CD14-positive monocyte (primary cell): ENCODE measurements around the gene SRCAP. TPM values are rescaled to one million over a fixed set of nuclear protein-coding genes. Genes with fewer than 3 reads are reported as not detected.
A peak's percentile ranks its signal among the peaks of the same experiment; 100 is the strongest.

Experiments used
- DNase-seq, 3 donors: peaks; one replicate each; pipeline ENCODE4 v3.0.0-alpha.2; 2011 to 2022
- H2AFZ ChIP-seq: 2 replicates; pipeline ENCODE4 v1.6.0; 2012; ENCODE audit warnings: mild to moderate bottlenecking, low read depth, low read length, inconsistent platforms; ENCODE audit not compliant: insufficient read depth, poor library complexity, severe bottlenecking
- H3K27ac ChIP-seq, 2 donors: 1 replicate in 1 of 2; 2 replicates in 1 of 2; pipeline ENCODE4 v1.5.1; 2012 to 2013; ENCODE audit warnings: low read length in 2 of 2, control low read depth in 1 of 2, inconsistent platforms in 1 of 2, low read depth in 1 of 2, mild to moderate bottlenecking in 1 of 2
- H3K27me3 ChIP-seq, 2 donors: one replicate each; pipeline versions ENCODE4 v1.6.0 to v1.6.1; 2011 to 2013; ENCODE audit warnings: low read length in 2 of 2; ENCODE audit not compliant: control insufficient read depth in 2 of 2, insufficient read depth in 2 of 2
- H3K36me3 ChIP-seq, 2 donors: replicated peaks in 1 of 2; 1 replicate in 1 of 2; 2 replicates in 1 of 2; pipeline versions ENCODE4 v1.5.1 to v1.6.1; 2012 to 2013; ENCODE audit warnings: low read length in 2 of 2, control low read depth in 1 of 2, inconsistent platforms in 1 of 2, mild to moderate bottlenecking in 1 of 2; ENCODE audit not compliant: insufficient read depth in 2 of 2, control insufficient read depth in 1 of 2
- H3K4me1 ChIP-seq, 2 donors: 1 replicate in 1 of 2; 2 replicates in 1 of 2; pipeline versions ENCODE4 v1.5.1 to v1.6.1; 2012 to 2013; ENCODE audit warnings: low read length in 2 of 2, control low read depth in 1 of 2, inconsistent platforms in 1 of 2, mild to moderate bottlenecking in 1 of 2, moderate library complexity in 1 of 2; ENCODE audit not compliant: insufficient read depth in 2 of 2, control insufficient read depth in 1 of 2
- H3K4me2 ChIP-seq: replicated peaks from 2 replicates; pipeline ENCODE3; 2012; ENCODE audit warnings: low read length, moderate library complexity, mild to moderate bottlenecking; ENCODE audit not compliant: poor library complexity, severe bottlenecking; ENCODE audit errors: extremely low read depth
- H3K4me3 ChIP-seq, 3 experiments: fragments of 200-600 bp in 1 of 3; sonication (generic) in 1 of 3; replicated peaks in 1 of 3; 1 replicate in 2 of 3; 2 replicates in 1 of 3; pipeline ENCODE4 v1.5.1; 2011 to 2013; ENCODE audit warnings: low read length in 3 of 3, mild to moderate bottlenecking in 3 of 3, control low read depth in 2 of 3, low read depth in 2 of 3, inconsistent platforms in 1 of 3, moderate library complexity in 1 of 3
- H3K79me2 ChIP-seq: 2 replicates; pipeline ENCODE4 v1.6.0; 2012; ENCODE audit warnings: mild to moderate bottlenecking, control low read depth, inconsistent platforms, low read length, moderate library complexity; ENCODE audit not compliant: insufficient read depth
- H3K9ac ChIP-seq: 2 replicates; pipeline ENCODE4 v1.6.0; 2017; ENCODE audit warnings: low read length, mild to moderate bottlenecking; ENCODE audit not compliant: insufficient read depth, poor library complexity, severe bottlenecking
- H3K9me3 ChIP-seq, 2 donors: replicated peaks in 1 of 2; 1 replicate in 1 of 2; 2 replicates in 1 of 2; pipeline versions ENCODE4 v1.5.1 to v1.6.1; 2012 to 2013; ENCODE audit warnings: low read length in 2 of 2, control low read depth in 1 of 2; ENCODE audit not compliant: control insufficient read depth in 1 of 2, insufficient read depth in 1 of 2
- H4K20me1 ChIP-seq: 2 replicates; pipeline ENCODE4 v1.6.0; 2012; ENCODE audit warnings: mild to moderate bottlenecking, low read length, control low read depth, moderate library complexity; ENCODE audit not compliant: insufficient read depth
- H3K27ac Mint-ChIP-seq, 7 donors: one replicate each; pipeline ENCODE4 v1.8.0; 2020; ENCODE audit warnings: mild to moderate bottlenecking in 7 of 7, mixed read lengths in 7 of 7, moderate library complexity in 6 of 7, inconsistent platforms in 2 of 7
- H3K27me3 Mint-ChIP-seq, 3 donors: one replicate each; pipeline ENCODE4 v1.8.0; 2021 to 2022; ENCODE audit warnings: low read depth in 3 of 3, mild to moderate bottlenecking in 3 of 3, mixed read lengths in 3 of 3, moderate library complexity in 3 of 3, inconsistent platforms in 1 of 3
- H3K36me3 Mint-ChIP-seq, 2 donors: one replicate each; pipeline ENCODE4 v1.8.0; 2020; ENCODE audit warnings: mixed read lengths in 2 of 2, inconsistent platforms in 1 of 2, mild to moderate bottlenecking in 1 of 2
- H3K4me1 Mint-ChIP-seq: one replicate; pipeline ENCODE4 v1.8.0; 2020; ENCODE audit warnings: mild to moderate bottlenecking, mixed read lengths
- H3K4me3 Mint-ChIP-seq, 2 donors: one replicate each; pipeline ENCODE4 v1.8.0; 2020; ENCODE audit warnings: mild to moderate bottlenecking in 2 of 2, mixed read lengths in 2 of 2, moderate library complexity in 1 of 2
- H3K9me3 Mint-ChIP-seq, 7 donors: one replicate each; pipeline ENCODE4 v1.8.0; 2020 to 2022; ENCODE audit warnings: mixed read lengths in 7 of 7, mild to moderate bottlenecking in 6 of 7, moderate library complexity in 6 of 7, inconsistent platforms in 2 of 7
- WGBS: methylation state at CpG from one replicate; pipeline ENCODE4 v1.1.5; 2013; ENCODE audit warnings: missing lambda C conversion rate; ENCODE audit not compliant: insufficient coverage; 5-methylcytosine and 5-hydroxymethylcytosine counted together
- intact Hi-C, 2 donors: fragments of 100-400 bp; cut with micrococcal nuclease; formaldehyde crosslinking; loops; one replicate each; pipeline versions ENCODE4 v1.15.0 to v1.15.1; 2023
- polyA plus RNA-seq, 3 donors: library from polyadenylated mRNA; depleted of rRNA in 1 of 3; unstranded in 2 of 3; stranded (reverse) in 1 of 3; fragments of 300-500 nt in 2 of 3; fragments of >200 nt in 1 of 3; fragmentation: Illumina TruSeq in 2 of 3; gene quantifications; 1 replicate in 2 of 3; 2 replicates in 1 of 3; pipeline ENCODE4 v1.2.3, GENCODE V29; 2012 to 2021
- TF ChIP-seq, protein P1 (sequence below): fragments of 200-600 bp; IDR thresholded peaks from one replicate; pipeline ENCODE4 v1.8.0; 2022; ENCODE audit warnings: antibody characterized with exemption, mild to moderate bottlenecking

The SRCAP gene
- polyA plus RNA-seq, 3 donors = 3.0 to 16.0 (median 6.3) TPM

DNA sequence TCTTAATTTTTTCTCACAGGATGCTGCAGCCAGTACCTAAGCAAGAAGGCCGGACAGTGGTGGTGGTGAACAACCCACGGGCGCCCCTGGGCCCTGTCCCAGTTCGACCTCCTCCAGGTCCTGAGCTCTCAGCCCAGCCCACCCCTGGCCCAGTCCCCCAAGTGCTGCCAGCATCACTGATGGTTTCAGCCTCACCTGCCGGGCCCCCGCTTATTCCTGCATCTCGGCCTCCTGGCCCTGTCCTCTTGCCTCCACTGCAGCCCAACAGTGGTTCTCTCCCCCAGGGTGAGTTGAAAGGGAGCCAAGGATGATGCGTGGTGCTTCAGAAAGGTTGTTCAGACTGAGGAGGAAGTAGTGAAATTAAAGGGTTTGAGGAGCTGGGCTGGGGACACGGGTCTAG, 21.7 kb downstream of the SRCAP start:
- WGBS = 100% methylated on average over 8 of the region's 9 CpGs
- no peak overlapping the region for H3K9ac ChIP-seq
- Mint-ChIP-seq H3K4me1 (peaks cover 43% of the 10 kb centered on the region), H3K36me3 (peaks cover 76 to 88% of the 10 kb centered on the region in 2 donors), H3K9me3 (peaks cover 0 to 5% (median 0%) of the 10 kb centered on the region in 7 donors), H3K27ac (peak overlapping the region in 4 of 7 donors; percentile 28 to 85 (median 69)), H3K27me3 (peaks cover 0 to 5% (median 4%) of the 10 kb centered on the region in 3 donors), H3K4me3 (no peak overlapping the region)
- peaks cover 38 to 41% of the 10 kb centered on the region in 2 donors for H3K4me1 ChIP-seq
- H3K27me3 ChIP-seq = no peaks in the 10 kb centered on the region
- intact Hi-C loops = loop anchor here in 1 of 2 donors (5.0 kb wide), 1 partner anchor 37 kb away; no protein-coding TSS in a partner anchor
- DNase-seq = no peak
- no peaks in the 10 kb centered on the region for H3K9me3 ChIP-seq
- no peak overlapping the region for H2AFZ ChIP-seq
- H3K4me3 ChIP-seq = no peak overlapping the region
- TF ChIP-seq, protein P1, sequence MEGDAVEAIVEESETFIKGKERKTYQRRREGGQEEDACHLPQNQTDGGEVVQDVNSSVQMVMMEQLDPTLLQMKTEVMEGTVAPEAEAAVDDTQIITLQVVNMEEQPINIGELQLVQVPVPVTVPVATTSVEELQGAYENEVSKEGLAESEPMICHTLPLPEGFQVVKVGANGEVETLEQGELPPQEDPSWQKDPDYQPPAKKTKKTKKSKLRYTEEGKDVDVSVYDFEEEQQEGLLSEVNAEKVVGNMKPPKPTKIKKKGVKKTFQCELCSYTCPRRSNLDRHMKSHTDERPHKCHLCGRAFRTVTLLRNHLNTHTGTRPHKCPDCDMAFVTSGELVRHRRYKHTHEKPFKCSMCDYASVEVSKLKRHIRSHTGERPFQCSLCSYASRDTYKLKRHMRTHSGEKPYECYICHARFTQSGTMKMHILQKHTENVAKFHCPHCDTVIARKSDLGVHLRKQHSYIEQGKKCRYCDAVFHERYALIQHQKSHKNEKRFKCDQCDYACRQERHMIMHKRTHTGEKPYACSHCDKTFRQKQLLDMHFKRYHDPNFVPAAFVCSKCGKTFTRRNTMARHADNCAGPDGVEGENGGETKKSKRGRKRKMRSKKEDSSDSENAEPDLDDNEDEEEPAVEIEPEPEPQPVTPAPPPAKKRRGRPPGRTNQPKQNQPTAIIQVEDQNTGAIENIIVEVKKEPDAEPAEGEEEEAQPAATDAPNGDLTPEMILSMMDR = no peak
- H3K36me3 ChIP-seq = peaks cover 77 to 86% of the 10 kb centered on the region in 2 donors
- H4K20me1 ChIP-seq = peaks cover 41% of the 10 kb centered on the region
- H3K27ac ChIP-seq = peak overlapping the region in 1 of 2 donors; percentile 28
- H3K79me2 ChIP-seq = peaks cover 69% of the 10 kb centered on the region
- no peak overlapping the region for H3K4me2 ChIP-seq

DNA sequence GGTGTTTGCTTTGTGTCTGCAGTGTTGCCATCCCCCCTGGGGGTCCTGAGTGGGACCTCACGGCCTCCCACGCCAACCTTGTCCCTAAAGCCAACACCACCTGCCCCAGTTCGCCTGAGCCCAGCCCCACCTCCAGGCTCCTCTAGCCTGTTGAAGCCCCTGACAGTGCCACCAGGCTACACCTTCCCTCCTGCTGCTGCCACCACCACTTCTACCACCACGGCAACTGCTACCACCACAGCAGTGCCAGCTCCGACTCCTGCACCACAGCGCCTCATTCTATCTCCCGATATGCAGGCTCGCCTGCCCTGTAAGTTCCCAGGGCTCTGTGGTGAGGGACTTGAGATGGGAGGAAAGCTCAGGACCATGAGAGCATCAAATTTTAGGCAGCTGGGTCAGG, 22.2 kb downstream of the SRCAP start:
- 100% methylated on average over 5 of the region's 8 CpGs for WGBS
- H3K4me1 ChIP-seq = peaks cover 38 to 41% of the 10 kb centered on the region in 2 donors
- peaks cover 0 to 5% (median 4%) of the 10 kb centered on the region in 3 donors for H3K27me3 Mint-ChIP-seq
- peaks cover 0 to 5% (median 0%) of the 10 kb centered on the region in 7 donors for H3K9me3 Mint-ChIP-seq
- no peak for DNase-seq
- peak overlapping the region in 5 of 7 donors; percentile 28 to 85 (median 68) for H3K27ac Mint-ChIP-seq
- H3K4me3 ChIP-seq = no peak overlapping the region
- peaks cover 73 to 86% of the 10 kb centered on the region in 2 donors for H3K36me3 ChIP-seq
- H3K9ac ChIP-seq = no peak overlapping the region
- no peaks in the 10 kb centered on the region for H3K27me3 ChIP-seq
- peaks cover 73% of the 10 kb centered on the region for H3K79me2 ChIP-seq
- no peak overlapping the region for H3K4me3 Mint-ChIP-seq
- H2AFZ ChIP-seq = no peak overlapping the region
- no peaks in the 10 kb centered on the region for H3K9me3 ChIP-seq
- H3K4me1 Mint-ChIP-seq = peaks cover 43% of the 10 kb centered on the region
- H3K4me2 ChIP-seq = no peak overlapping the region
- peaks cover 74 to 88% of the 10 kb centered on the region in 2 donors for H3K36me3 Mint-ChIP-seq
- intact Hi-C loops = loop anchor here in 1 of 2 donors (5.0 kb wide), 1 partner anchor 36 kb away; no protein-coding TSS in a partner anchor
- TF ChIP-seq, protein P1 = no peak
- peaks cover 45% of the 10 kb centered on the region for H4K20me1 ChIP-seq
- H3K27ac ChIP-seq = peak overlapping the region in 1 of 2 donors; percentile 93
